Measurements from ENCODE around the gene TENT5C.

Gene TENT5C

GRCh38 chr1:117663156-117663902, 57.5 kb downstream of the TENT5C start:
- in situ Hi-C loops (cut with MboI; ENCODE audit: low pct_unique_long_range_greater_than_20kb, low sequenced_read_pairs, unreplicated experiment): loop anchor here (10.0 kb wide), 2 partner anchors 49 to 119 kb away; no protein-coding TSS in a partner anchor
- DNase-seq (ENCODE audit: low spot score): no peak
- TF ChIP-seq CTCF (IDR thresholded peaks at IDR 0.05; ENCODE audit: extremely low read depth, insufficient read depth, missing control alignments): no peak

GRCh38 chr1:117664314-117664713, 58.5 kb downstream of the TENT5C start:
- no peak for TF ChIP-seq CTCF (IDR thresholded peaks at IDR 0.05; ENCODE audit: extremely low read depth, insufficient read depth, missing control alignments)
- DNase-seq (ENCODE audit: low spot score): peak; percentile 84
- in situ Hi-C loops (cut with MboI; ENCODE audit: low pct_unique_long_range_greater_than_20kb, low sequenced_read_pairs, unreplicated experiment): loop anchor here (10.0 kb wide), 2 partner anchors 50 to 120 kb away; no protein-coding TSS in a partner anchor

- in situ Hi-C loops (cut with MboI; ENCODE audit: low pct_unique_long_range_greater_than_20kb, low sequenced_read_pairs, unreplicated experiment): loop anchor here (10.0 kb wide), 2 partner anchors 51 to 121 kb away; no protein-coding TSS in a partner anchor
- no peak for DNase-seq (ENCODE audit: low spot score)
- no peak for TF ChIP-seq CTCF (IDR thresholded peaks at IDR 0.05; ENCODE audit: extremely low read depth, insufficient read depth, missing control alignments)
Observed at GRCh38 chr1:117665556-117666270, 59.9 kb downstream of the TENT5C start.

- in situ Hi-C loops (cut with MboI; ENCODE audit: low pct_unique_long_range_greater_than_20kb, low sequenced_read_pairs, unreplicated experiment): loop anchor here (10.0 kb wide), 2 partner anchors 55 to 125 kb away; no protein-coding TSS in a partner anchor
- no peak for TF ChIP-seq CTCF (IDR thresholded peaks at IDR 0.05; ENCODE audit: extremely low read depth, insufficient read depth, missing control alignments)
- no peak for DNase-seq (ENCODE audit: low spot score)
Observed at GRCh38 chr1:117669572-117669971, 63.7 kb downstream of the TENT5C start.

GRCh38 chr1:117670976-117671780, 65.3 kb downstream of the TENT5C start:
- no peak for TF ChIP-seq CTCF (IDR thresholded peaks at IDR 0.05; ENCODE audit: extremely low read depth, insufficient read depth, missing control alignments)
- DNase-seq (ENCODE audit: low spot score): no peak
- in situ Hi-C loops (cut with MboI; ENCODE audit: low pct_unique_long_range_greater_than_20kb, low sequenced_read_pairs, unreplicated experiment): no loop called here

Data from GM13977 (cell line).